ENCODE measurements around the gene LIPC.

DNA sequence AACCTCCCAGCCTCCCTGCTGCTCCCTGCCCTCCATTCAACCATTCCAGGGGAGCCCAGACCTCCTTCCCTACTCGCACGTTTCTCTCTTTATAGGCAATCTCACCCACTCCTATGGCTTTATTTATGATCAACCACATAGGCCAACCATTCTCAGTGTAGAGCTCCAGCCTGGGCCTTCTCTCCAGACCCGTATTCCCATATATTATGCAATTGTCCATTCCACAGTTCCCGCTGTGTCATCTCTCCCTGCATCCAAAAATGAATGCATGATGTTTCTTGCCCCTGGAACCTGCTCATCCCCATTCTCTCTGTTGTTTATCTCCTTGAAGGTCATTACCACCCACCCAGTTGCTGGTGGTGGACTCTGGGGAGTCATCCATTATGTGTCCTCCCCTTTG lies 140.7 kb downstream of the LIPC start:
- TF ChIP-seq, protein P1, sequence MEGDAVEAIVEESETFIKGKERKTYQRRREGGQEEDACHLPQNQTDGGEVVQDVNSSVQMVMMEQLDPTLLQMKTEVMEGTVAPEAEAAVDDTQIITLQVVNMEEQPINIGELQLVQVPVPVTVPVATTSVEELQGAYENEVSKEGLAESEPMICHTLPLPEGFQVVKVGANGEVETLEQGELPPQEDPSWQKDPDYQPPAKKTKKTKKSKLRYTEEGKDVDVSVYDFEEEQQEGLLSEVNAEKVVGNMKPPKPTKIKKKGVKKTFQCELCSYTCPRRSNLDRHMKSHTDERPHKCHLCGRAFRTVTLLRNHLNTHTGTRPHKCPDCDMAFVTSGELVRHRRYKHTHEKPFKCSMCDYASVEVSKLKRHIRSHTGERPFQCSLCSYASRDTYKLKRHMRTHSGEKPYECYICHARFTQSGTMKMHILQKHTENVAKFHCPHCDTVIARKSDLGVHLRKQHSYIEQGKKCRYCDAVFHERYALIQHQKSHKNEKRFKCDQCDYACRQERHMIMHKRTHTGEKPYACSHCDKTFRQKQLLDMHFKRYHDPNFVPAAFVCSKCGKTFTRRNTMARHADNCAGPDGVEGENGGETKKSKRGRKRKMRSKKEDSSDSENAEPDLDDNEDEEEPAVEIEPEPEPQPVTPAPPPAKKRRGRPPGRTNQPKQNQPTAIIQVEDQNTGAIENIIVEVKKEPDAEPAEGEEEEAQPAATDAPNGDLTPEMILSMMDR (IDR thresholded peaks at IDR 0.05): no peak
- TF ChIP-seq TEAD4 (IDR thresholded peaks at IDR 0.05; ENCODE audit: borderline replicate concordance, insufficient read depth): no peak
- TF ChIP-seq JUND (IDR thresholded peaks at IDR 0.05): no peak
- TF ChIP-seq POLR2AphosphoS5 (IDR thresholded peaks at IDR 0.05; ENCODE audit: low read depth, low read length): no peak
